Measurements from ENCODE around the gene SAT2.

GRCh38 chr17:7634384-7634783 lies 6.8 kb upstream of the SAT2 start:
- no peak for TF ChIP-seq POLR2AphosphoS5 (IDR thresholded peaks at IDR 0.05)
- no peak for TF ChIP-seq POLR2A (IDR thresholded peaks at IDR 0.05)
